HG02852 (cell line): ENCODE measurements around the gene DDC.
"Not testable (repeated sequence)": the region's sequence is repeated elsewhere in the genome, so short reads cannot be mapped to it uniquely, and the experiment has no call there.

ENCODE experiments used
- ATAC-seq: cut with Tn5 transposase; IDR thresholded peaks from one replicate; pipeline ENCODE4 v1.9.1; 2021; ENCODE audit warnings: mild to moderate bottlenecking, moderate library complexity; ENCODE audit not compliant: unreplicated experiment

The DDC gene

DNA sequence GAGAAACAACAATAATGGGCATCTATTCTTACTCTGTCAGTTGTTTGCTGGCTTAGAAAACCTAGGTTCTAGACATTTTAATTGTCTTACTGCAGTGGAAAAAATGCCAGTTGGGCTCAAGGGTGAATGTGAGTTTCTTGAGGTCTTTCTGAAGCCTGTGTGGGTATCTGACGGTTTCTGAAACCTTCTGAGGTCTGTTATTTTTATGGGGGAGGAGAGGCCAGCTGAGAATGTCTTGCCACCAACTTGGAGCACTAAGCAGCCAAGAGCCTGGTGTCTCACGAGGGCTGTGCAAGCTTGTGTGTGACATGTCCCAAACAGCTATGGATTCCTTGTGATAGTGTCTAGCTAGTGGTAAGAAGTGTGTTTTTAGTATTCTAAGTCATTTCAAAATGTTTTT, 24.2 kb upstream of the DDC start:
- no peak for ATAC-seq

DNA sequence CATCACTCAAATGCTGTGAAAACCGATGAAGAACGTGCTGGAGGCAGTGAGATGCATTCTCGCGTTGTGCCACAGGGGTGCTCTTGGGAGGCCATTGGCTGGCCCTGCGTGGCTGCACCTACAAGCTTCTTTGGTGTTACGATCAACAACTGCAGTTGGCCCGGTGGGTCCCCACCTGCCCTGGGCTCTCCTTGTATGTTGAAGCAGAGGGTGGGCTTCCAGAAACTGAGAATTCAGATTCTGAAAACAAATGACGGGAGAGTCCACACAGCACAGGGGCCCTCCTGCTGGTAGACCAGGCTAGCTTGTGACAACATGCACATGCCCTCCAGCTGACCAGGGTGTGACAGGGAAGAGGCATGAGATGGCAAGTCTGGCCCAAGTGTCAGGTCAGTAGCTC, 23.7 kb upstream of the DDC start:
- ATAC-seq = no peak

- no peak for ATAC-seq
These were observed 22.5 kb upstream of the DDC start for GRCh38 chr7:50587737-50588136.

GRCh38 chr7:50584793-50585408, 19.7 kb upstream of the DDC start:
- ATAC-seq = no peak

DNA sequence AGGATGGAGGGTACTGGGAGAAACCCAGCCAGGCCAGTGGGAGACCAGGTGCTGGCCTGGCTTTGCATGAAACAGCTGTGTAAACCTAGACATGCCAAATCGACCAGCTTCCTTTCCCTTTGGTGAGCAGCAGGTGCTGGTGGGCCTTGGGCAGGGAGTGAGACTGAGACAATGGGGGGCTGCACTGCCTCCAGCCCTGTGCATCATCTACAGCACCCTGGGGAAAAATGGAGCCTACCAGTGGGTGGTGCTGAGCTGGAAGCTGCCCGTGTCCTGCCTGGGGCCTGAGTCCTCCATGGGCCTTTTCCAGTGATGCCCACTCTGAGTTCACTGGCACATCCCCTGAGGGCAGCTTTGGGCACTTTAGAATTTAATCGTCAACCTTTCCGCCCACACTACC, 19.2 kb upstream of the DDC start:
- no peak for ATAC-seq

DNA sequence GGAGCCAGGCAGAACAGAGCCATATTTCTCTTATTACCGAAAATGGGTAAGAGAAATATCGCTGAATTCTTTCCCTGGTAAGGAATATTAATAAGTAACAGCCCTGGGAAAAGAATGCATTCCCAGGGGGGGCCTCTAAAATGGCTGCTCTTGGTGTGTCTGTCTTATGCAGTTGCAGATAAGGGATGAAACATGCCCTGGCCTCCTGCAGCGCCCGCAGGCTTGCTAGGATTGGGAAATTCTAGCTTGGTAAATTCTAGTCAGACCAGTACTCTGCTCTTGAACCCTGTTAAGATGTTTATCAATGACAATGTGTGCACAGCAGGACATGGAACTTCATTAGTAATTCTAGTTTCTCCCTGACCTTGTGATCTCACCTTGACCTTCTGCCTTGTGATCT, 18.1 kb upstream of the DDC start:
- not testable (repeated sequence) for ATAC-seq

DNA sequence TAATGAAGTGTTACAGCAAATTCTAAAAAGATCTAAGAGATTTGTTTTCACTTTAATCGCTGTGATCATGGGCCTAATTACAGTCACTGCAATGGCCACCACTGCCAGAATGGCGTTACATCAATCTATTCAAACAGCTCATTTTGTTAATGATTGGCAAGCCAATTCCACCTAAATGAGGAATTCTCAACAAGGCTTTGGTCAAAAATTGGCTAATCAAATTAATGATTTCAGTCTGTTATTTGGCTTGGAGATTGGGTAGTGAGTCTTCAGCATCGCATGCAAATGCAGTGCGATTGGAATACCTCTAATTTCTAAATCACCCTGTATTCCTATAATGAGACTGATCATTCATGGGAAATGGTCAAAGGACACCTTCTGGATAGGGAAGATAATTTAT, 17.1 kb upstream of the DDC start:
- ATAC-seq = not testable (repeated sequence)

GRCh38 chr7:50580666-50581065, 15.5 kb upstream of the DDC start:
- ATAC-seq = not testable (repeated sequence)

GRCh38 chr7:50580057-50580456, 14.9 kb upstream of the DDC start:
- ATAC-seq = no peak

DNA sequence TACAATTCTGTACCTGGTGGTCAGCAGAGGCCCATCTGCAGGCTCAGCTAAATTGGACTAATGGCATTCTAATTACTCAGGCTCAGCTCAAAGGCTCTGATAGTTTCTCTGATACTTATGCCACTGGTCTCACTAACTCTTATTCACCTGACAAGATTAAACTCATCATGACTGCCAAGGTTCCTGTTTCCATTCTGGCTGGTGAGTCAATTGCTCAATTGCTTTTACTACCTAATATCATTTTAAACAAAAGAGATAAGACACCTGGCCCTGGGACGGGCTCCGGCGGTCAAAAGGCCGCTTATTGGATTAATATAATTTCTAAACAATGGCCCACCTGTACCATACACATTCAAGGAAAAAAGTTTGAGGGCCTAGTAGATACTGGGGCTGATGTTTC, 12.9 kb upstream of the DDC start:
- ATAC-seq = not testable (repeated sequence)

DNA sequence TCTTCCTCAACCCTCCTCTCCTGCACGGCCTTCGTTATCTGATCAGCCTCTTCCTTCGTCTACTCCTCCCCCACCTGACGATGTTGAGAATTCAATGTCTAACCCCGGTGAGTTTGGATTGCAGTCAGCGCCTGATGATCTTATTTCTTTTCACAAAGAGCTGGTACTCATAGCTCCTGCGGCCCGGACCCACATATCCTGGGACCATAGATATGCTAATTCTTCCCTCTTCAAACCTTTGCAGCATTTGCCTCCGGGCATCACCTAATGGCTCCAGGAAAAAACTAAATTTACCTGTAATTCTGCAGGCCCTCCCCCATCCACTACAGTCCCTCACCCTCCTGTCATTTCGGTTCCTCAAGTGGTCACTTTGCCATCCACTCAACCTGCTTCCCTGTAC, 12.4 kb upstream of the DDC start:
- no peak for ATAC-seq

DNA sequence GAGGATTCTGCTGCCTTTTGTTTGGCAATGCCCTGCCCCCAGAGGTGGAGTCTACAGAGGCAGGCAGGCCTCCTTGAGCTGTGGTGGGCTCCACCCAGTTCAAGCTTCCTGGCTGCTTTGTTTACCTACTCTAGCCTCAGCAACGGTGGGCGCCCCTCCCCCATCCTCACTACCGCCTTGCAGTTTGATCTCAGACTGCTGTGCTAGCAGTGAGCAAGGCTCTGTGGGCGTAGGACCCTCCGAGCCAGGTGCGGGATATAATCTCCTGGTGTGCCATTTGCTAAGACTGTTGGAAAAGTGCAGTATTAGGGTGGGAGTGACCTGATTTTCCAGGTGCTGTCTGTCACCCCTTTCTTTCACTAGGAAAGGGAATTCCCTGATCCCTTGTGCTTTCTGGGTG, 11.2 kb upstream of the DDC start:
- not testable (repeated sequence) for ATAC-seq

DNA sequence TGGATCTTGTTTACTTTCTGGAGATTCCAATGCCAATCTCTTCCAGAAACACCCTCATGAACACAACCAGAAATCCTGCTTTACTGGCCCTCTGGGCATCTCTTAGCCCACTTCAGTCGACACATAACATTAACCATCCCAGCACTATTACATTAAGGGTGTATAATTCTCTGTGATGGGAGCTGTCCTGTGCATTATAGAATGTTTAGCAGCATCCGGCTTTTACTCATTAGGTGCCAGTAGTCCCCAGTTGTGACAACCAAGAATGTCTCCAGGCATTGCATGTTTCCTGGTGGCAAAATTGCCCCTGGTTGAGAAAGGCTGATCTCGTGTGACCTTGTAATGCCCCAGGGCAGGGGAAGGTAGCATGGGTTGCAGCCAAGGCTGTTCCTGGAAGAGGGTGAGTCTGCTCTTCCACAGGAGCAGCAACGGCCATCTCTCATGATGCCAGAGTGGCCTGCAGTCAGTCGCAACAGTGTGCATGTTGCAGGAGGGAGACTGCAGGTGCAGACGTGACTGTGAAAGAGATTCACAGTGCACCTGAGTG, 2.6 kb upstream of the DDC start:
- no peak for ATAC-seq

GRCh38 chr7:50565977-50566376, 772 bp upstream of the DDC start:
- ATAC-seq = no peak

DNA sequence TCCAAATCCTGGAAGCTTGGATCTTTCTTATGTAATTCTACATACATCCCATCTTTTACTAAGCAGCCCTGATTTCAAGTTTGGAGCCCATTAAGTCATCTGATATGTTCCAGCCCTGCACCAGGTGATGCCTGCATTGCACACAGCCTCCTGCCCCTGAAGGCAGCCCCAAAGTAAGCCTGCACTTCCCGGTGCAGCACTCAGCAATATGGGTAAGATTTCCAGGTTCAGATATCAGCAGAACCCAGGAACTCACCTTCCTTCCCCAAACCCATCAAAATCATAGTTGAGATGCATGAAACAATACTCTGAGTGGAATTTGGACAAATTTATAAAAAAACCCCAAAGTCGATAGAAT, 333 bp upstream of the DDC start:
- ATAC-seq = no peak

- no peak for ATAC-seq
These were observed 1.0 kb downstream of the DDC start for GRCh38 chr7:50564171-50564570.

DNA sequence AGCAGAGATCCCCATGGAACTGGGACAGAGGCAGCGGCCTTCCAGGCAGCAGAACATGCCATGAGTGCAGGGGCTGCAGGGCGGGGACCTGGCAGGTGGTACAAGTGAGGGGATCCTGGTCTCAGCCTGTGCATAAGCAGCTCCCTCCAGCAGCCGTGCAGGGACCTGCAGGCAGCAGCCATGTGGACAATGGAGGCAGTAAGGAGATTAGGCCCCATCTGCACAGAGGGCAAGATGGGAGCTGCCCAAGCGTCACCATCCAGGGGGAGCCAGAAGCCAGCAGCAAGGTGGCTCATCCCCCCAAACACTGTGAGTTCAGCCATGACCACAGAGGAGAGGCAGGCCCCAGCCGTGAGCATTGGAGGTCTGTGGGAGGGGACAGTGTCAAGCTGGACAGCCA, 3.1 kb downstream of the DDC start:
- no peak for ATAC-seq

GRCh38 chr7:50560865-50561351, 4.3 kb downstream of the DDC start:
- no peak for ATAC-seq

GRCh38 chr7:50559881-50560280, 5.3 kb downstream of the DDC start:
- no peak for ATAC-seq

DNA sequence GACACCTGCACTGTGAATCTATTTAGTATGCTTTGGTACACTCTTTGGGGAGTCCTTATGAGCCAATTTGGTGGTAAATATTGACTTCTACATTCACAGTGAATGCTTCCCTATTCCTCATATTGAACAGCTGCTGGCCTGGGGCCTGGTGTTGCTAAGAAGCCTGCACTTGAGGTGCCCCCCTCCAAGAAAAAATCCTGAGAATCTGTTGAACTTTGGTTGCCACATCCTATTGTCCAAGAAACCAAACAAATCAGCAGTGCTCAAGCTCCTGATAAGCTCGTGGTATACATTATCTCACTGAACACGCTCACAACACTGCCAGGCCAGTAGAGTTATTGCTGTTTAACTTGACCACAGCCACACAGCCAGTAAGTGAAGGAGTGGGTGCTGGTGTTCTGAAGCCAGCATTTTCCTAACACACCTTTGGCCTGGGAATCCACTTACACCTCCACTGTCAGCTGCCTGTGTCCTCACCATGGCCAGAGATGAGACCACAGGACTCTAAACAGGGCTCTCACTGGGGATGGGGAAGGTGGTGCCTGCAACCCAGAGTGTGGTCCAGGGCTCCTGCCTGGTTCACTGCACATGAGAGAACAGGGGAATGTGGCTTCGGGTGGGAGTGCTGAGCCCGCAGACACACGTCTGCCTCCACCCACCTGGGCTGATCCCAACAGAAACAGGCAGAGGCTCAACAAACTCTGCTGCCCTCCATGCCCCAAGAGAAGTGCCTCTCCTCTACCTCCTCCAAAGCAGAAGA, 6.7 kb downstream of the DDC start:
- ATAC-seq = no peak

DNA sequence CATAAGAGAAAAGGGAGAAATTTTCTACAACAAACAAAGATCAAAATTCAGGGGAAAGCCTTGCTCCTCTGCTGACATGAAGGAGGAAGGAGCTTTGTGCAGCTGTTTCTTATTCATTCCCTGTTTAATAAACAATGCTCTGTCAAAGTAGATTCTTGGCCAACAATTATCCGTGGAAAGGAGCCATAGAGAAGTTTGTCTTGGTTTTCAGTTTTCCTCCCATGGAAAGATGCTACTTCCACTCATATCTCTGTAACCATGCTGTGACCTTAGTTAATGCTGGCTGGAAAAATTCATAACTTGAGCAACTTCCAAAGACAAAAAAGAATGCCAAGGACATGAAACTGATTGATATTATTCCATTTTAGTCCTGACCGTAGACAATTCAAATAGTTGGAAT, 8.1 kb downstream of the DDC start:
- no peak for ATAC-seq

GRCh38 chr7:50556247-50556991, 8.8 kb downstream of the DDC start:
- ATAC-seq = no peak
